ENCODE results near the gene VPS18. TPM values are rescaled to one million over a fixed set of nuclear protein-coding genes. Genes with fewer than 3 reads are reported as not detected.
A peak's percentile ranks its signal among the peaks of the same experiment; 100 is the strongest.

The VPS18 gene
- total RNA-seq, 1 experiment from 2014 or later: 20.5 TPM

DNA sequence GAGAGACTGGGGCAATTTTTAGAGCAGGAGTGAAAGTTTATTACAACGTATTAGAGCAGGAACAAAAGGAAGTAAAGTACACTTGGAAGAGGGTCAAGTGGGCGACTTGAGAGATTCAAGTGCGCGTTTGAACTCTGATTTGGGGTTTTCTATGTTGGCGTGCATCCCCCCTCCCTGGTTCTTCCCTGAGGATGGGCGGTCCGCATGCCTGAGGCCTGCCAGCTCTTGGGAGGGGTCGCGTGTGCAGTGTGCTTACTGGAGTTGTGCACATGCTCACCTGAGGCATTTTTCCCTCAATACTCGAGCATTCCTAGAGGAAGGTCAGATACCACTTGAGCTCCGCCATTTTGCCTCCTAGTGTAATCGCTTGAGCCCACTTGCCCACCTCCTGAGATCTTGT, 48.6 kb downstream of the VPS18 start:
- in situ Hi-C loops (cut with HindIII; ENCODE audit: low pct_unique_long_range_greater_than_20kb, low sequenced_read_pairs): no loop called here

GRCh38 chr15:40943764-40944365, 49.6 kb downstream of the VPS18 start:
- no peak for DNase-seq (ENCODE audit: low read depth)
- in situ Hi-C loops (cut with HindIII; ENCODE audit: low pct_unique_long_range_greater_than_20kb, low sequenced_read_pairs): no loop called here

More for the DNA sequence above, 48.6 kb downstream of the VPS18 start:
- no peak for DNase-seq (ENCODE audit: low read depth)

GRCh38 chr15:40944510-40945296, 50.5 kb downstream of the VPS18 start:
- in situ Hi-C loops (cut with HindIII; ENCODE audit: low pct_unique_long_range_greater_than_20kb, low sequenced_read_pairs): no loop called here
- no peak for DNase-seq (ENCODE audit: low read depth)

GRCh38 chr15:40948706-40949473, 54.6 kb downstream of the VPS18 start:
- in situ Hi-C loops (cut with HindIII; ENCODE audit: low pct_unique_long_range_greater_than_20kb, low sequenced_read_pairs): no loop called here
- DNase-seq (ENCODE audit: low read depth): no peak

DNA sequence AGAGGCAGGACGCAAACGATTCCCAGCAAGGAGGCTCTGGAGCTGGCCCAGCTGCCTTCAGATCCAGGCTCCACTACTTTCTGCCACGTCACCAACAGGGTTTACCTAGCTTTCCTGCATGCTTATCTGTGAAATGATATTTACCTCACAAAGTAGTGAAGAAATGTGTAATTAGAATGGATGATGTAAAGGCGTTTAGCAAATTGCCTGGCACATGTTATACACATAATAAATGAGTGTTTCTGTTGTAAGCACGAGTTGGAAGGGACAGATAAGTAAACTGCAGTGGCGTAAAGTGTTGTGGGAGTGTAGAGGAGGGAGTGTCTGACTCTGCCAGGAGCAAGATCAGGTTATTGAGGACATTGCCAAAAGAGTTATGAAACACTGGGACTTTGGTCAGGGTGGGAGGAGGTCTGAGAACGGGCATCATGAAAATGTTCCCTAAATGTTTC, 55.5 kb downstream of the VPS18 start:
- no peak for DNase-seq (ENCODE audit: low read depth)
- in situ Hi-C loops (cut with HindIII; ENCODE audit: low pct_unique_long_range_greater_than_20kb, low sequenced_read_pairs): no loop called here

GRCh38 chr15:40951764-40952163, 57.5 kb downstream of the VPS18 start:
- no peak for DNase-seq (ENCODE audit: low read depth)
- in situ Hi-C loops (cut with HindIII; ENCODE audit: low pct_unique_long_range_greater_than_20kb, low sequenced_read_pairs): no loop called here

- in situ Hi-C loops (cut with HindIII; ENCODE audit: low pct_unique_long_range_greater_than_20kb, low sequenced_read_pairs): no loop called here
- no peak for DNase-seq (ENCODE audit: low read depth)
Observed at GRCh38 chr15:40952301-40952900, 58.2 kb downstream of the VPS18 start.

GRCh38 chr15:40952901-40953712, 58.9 kb downstream of the VPS18 start, which contains the start of gene CHAC1:
CHAC1 (plus strand) TSS chr15:40953471; CDS start chr15:40953584, 113 bp downstream.
- in situ Hi-C loops (cut with HindIII; ENCODE audit: low pct_unique_long_range_greater_than_20kb, low sequenced_read_pairs): no loop called here

More at GRCh38 chr15:40952901-40953712, 58.9 kb downstream of the VPS18 start, which contains the start of gene CHAC1:
- peak; percentile 95 for DNase-seq (ENCODE audit: low read depth)

Other genes starting within 250 kb of the VPS18 start
- gene RAD51, start 199.3 kb upstream of the VPS18 start, total RNA-seq (2014; rRNA removed; shearing (Covaris generic); ENCODE audit: low replicate concordance): 22.3 and 34.0 TPM in 2 replicates
- 27.7 and 29.0 TPM in 2 replicates for gene RMDN3, start 139.2 kb upstream of the VPS18 start, total RNA-seq (2014; rRNA removed; shearing (Covaris generic); ENCODE audit: low replicate concordance)
- gene GCHFR, start 130.4 kb upstream of the VPS18 start, total RNA-seq (2014; rRNA removed; shearing (Covaris generic); ENCODE audit: low replicate concordance): 73.4 and 105 TPM in 2 replicates
- 0.27 and 0.64 TPM in 2 replicates for gene C15orf62, start 124.5 kb upstream of the VPS18 start, total RNA-seq (2014; rRNA removed; shearing (Covaris generic); ENCODE audit: low replicate concordance)
- gene ZFYVE19, start 87.4 kb upstream of the VPS18 start, total RNA-seq (2014; rRNA removed; shearing (Covaris generic); ENCODE audit: low replicate concordance): 88.7 and 100 TPM in 2 replicates
- gene DNAJC17, start 87.0 kb upstream of the VPS18 start, total RNA-seq (2014; rRNA removed; shearing (Covaris generic); ENCODE audit: low replicate concordance): 51.3 and 103 TPM in 2 replicates
- gene PPP1R14D, start 65.7 kb upstream of the VPS18 start, total RNA-seq (2014; rRNA removed; shearing (Covaris generic); ENCODE audit: low replicate concordance): not detected in 2 replicates
- gene SPINT1, start 50.4 kb upstream of the VPS18 start, total RNA-seq (2014; rRNA removed; shearing (Covaris generic); ENCODE audit: low replicate concordance): 19.5 and 29.7 TPM in 2 replicates
- 0.23 and 0.51 TPM in 2 replicates for gene RHOV, start 20.2 kb upstream of the VPS18 start, total RNA-seq (2014; rRNA removed; shearing (Covaris generic); ENCODE audit: low replicate concordance)
- 0.07 TPM in 1 of 2 replicates, not detected in the other for gene DLL4, start 34.9 kb downstream of the VPS18 start, total RNA-seq (2014; rRNA removed; shearing (Covaris generic); ENCODE audit: low replicate concordance)
- gene CHAC1, start 59.0 kb downstream of the VPS18 start, total RNA-seq (2014; rRNA removed; shearing (Covaris generic); ENCODE audit: low replicate concordance): 11.9 and 12.7 TPM in 2 replicates
- 41.1 and 45.9 TPM in 2 replicates for gene INO80, start 221.8 kb downstream of the VPS18 start, total RNA-seq (2014; rRNA removed; shearing (Covaris generic); ENCODE audit: low replicate concordance)